Stimulated activated CD4-positive, alpha-beta T cell treated with anti-CD3 and anti-CD28 coated beads, Interleukin-4, amount 100 ng/mL, for 1 hour (primary cell): Measurements from ENCODE around the gene JOSD2.
"Not testable (repeated sequence)": the region's sequence is repeated elsewhere in the genome, so short reads cannot be mapped to it uniquely, and the experiment has no call there.

Experiments
- DNase-seq: peaks from one replicate; pipeline ENCODE4 v3.0.0-alpha.2; 2020

The JOSD2 gene

DNA sequence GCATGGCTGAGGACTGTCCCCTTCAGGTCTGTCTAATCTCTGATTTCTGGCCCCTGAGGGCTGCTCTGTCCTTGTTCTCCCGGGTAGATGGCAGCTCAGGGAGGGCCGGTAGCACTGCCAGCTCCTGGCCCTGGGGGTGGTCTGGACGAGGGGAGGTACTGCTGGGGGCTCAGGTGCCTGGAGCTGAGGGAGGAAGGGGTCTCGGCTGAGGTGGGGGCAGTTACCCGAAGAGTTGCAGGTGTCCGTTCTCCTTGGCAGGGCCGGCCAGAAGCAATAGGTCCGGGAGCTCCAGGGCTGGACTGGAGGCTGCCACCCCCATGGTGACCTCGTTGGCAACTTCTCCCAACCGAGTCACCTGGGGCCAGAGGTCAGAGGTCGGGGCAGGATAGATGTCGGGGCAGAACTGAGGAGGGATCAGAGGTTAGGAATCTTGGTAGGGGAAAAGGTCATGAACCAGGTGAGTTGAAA lies 35.9 kb downstream of the JOSD2 start:
- DNase-seq: no peak

DNA sequence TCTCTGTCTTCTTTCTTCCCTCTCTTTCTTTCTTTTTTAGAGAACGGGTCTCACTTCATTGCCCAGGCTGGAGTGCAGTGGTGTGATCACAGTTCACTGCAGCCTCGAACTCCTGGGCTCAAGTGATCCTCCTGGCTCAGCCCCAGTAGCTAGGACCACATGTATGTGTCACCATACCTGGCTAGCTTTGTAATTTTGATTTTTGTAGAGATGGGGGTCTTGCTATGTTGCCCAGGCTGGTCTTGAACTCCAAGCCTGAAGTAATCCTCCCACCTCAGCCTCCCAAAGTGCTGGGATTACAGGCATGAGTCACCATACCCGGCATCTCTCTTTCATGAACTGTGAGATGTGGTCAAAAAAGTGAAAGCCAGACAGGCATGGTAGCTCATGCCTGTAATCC lies 37.7 kb downstream of the JOSD2 start:
- DNase-seq: not testable (repeated sequence)

DNA sequence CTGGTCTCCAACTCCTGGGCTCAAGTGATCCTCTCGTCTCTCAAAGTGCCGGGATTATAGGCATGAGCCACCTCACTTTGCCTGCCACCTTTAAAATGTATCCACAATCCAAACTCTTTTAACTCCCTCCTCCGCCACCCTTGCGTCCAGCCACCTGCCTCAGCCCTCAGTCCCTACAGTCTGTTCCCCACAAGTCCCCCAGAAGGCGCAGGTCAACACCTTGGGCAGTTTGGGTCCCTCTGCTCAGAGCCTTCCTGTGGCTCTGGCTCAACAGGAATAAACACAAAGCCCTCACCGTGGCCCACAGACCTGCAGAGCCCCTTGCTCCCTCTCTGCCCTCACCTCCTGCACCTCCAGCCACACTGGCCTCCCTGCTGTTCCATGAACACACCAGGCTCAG lies 42.2 kb downstream of the JOSD2 start:
- no peak for DNase-seq

DNA sequence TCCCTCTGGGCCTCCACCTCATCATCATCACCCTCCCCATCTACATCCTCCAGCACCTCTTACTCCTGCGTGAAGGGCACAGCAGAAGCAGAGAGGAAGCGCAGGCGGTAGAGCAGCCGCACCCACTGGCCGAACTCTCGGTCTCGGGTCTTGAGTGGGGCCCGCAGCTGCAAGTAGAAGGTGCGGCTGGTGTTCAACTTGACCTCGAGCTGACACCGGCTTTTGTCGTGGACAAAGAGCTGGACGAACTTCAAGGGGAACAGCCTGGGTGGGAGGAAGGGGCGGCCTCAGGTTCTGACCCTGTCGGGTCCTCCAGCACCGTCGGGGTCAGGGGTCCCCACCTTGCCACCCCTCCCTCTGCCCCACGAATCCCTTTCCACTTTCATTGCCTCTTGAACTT lies 43.4 kb downstream of the JOSD2 start:
- DNase-seq: no peak

DNA sequence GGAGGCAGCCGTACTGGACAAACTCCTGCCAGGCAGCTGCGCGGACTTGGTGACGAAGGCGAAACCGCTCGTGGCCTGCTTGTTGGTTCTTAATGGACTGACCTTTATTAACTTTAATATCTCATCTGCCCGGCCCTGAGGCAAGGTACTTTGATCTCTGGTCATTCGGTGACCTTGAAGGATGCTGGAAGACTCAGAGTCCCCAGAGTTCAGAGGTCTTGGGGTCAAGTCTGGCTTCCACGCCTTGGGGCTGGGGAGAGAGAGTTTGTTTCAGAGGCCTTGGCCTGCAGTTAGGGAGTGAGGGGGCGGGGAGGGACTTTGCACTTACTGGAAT lies 44.3 kb downstream of the JOSD2 start:
- no peak for DNase-seq

DNA sequence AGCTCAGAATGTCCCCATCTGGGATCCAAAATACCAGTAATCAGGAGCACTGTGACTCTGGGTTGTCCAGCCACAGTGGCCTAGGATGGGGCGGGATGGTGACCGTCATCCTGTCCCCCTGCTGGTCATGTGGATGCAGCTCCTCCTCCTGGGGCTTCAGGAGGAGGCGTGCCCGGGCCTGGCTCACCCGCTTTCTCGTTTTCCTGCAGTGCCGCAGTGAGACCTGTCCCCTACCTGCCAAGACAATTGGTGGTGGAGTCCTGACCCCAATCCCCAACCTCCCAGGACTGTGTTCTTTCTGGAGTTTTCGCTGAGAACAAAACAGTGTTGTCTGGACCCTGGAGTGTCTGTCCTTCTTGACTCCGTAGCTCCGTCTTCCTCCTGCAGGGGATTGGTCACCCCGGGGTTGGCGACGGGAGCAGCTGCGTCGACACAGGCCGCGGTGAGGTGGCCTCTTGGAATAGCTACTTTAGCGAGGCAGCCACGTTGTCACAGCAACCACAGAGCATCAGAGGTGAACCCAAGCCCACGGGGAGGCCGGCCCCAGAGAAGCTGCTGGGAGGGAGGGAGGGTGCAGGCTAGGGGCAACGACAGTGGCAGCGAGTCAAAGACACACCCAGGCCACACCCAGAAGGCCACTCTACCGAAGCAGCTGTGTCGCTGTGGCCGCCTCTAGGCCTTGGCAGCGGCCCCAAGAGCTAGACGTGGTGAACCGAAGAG lies 44.8 kb downstream of the JOSD2 start:
- DNase-seq: no peak

DNA sequence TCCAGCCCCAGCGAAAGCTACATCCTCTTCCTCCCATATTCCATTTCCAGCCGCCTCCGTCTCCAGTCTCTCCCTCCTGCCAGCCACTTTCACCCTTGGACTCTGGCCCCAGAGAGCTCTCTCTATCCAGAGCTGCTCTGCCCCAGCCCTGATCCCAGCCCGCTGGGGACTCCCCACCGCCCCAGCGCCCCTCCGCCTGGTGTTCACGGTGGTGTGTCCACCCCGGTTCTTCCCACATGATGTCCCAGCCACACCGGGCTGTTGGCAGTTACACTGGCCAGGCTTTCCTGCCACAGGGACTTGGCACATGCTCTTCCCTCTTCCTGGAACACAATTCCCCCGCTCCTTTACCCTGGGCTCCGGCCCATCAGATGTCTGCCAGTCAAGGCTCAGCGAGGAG lies 46.0 kb downstream of the JOSD2 start:
- no peak for DNase-seq

DNA sequence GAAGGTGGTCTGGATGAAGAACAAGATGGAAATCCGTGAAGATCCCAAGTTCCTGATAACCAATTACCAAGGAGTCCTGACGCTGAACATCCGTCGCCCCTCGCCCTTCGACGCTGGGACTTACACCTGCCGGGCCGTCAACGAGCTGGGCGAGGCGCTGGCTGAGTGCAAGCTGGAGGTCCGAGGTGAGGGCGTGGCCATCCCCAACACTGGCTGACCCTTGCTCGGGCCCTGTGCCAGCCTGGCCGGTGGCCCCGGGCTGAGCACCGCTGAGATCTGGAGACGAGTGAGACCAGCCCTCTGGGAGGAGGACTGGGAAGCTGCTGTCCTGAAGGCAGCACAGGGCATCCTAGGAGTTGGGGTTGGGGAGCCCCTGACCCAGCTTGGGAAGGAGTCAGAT lies 46.6 kb downstream of the JOSD2 start:
- DNase-seq: no peak

DNA sequence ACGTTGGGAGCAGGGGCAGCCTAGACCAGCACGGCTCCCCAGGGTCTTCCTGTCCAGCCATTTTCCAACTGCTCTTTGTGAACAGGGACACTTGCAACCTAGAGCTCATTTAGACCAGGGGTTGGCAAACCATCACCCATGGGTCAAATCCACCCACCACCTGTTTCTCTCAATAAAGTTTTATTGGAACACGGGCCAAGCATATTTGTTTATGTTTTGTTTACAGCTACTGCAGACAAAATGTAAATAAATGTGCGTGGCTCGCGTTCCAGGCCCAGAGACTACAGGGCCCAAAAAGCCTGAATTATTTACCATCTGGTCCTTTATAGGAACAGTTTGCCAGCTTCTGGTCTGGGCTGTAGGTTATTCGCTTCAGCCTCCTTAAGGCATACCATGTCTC lies 48.0 kb downstream of the JOSD2 start:
- DNase-seq: no peak

DNA sequence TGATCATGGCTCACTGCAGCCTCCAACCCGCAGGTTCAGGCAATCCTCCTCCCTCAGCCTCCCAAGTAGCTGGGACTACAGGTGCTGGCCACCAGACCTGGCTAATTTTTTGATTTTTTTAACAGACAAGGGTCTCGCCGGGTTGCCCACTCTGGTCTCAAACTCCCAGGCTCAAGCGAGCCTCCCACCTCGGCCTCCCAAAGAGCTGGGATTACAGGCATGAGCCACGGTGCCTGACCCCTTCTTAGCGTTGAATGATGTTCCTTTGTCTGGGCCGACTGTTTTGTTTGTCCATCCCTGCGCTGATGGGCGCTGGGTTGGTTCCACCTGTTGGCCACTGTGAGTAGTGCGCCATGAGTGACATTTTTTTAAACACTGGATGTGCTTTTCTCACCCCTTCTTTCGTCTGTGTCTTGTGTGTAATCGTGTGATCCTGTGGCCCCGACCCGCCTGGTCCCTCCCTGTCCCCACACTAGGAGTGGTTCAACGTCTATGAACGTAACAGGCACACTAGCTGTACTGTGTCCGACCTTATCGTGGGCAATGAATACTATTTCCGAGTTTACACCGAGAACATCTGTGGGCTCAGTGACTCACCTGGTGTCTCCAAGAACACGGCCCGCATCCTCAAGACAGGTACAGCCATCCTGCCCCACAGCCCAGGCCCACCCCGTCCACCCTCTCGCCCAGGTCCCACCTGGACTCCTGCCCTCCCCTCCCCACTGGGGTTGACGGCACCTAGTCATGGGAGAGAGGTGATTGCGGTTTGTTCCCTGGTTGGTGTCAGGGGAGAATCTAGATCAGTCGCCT lies 49.7 kb downstream of the JOSD2 start:
- DNase-seq: peak; percentile 55

DNA sequence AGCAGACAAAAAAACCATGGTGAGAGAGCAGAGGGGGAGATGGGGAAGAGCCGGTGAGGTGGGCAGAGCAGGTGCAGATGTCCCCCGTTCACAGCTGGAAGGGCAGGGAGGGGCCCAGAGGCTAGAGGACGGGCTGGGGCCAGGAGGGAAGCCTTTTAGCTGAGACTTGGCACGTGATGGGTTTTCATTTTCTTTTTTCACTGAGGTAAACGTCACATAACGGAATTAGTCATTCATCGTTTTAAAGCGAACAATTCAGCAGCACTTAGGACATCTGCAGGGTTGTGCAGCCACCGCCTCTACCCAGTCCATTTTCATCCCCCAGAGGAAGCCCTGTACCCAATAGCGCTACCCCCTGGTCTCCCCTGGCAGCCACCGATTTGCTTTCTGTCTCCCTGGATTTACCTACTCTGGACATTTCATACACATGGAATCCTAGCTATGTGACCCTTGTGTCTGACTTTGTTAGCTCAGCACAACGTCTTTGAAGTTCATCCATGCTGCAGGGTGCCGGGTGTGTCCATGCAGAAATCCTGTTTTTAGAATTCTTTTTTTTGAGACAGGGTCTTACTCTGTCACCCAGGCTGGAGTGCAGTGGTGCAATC lies 50.7 kb downstream of the JOSD2 start:
- no peak for DNase-seq

DNA sequence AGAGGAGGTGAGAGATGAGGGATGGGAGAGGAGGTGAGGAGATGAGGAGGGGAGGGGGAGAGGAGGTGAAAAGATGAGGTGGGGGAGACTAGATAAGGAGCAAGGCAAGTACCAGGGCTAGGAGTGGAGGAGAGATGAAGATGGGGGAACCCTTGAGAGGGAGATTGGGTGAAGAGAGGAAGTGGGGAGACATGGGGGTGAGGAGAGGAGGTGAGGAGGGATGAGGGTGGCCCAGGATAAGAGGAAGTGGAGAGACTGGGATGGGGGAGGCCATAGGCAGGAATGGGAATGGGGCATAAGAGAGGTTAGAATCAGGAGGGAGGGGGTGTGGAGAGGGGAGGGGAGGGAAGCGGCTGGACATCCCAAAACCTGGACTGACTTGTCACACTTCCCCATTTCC lies 51.4 kb downstream of the JOSD2 start:
- no peak for DNase-seq

DNA sequence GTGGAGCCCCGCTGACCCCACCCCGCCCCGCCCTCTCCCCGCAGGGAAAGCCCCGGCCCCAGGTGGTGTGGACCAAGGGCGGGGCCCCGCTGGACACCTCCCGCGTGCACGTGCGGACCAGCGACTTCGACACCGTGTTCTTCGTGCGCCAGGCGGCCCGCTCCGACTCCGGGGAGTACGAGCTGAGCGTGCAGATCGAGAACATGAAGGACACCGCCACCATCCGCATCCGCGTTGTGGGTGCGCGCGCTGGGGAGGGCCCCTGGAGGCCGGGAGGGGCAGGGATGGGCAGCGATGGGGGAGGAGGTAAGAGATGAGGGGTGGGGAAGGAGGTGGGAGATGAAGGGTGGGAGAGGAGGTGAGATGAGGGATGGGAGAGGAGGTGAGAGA lies 51.9 kb downstream of the JOSD2 start:
- DNase-seq: no peak

DNA sequence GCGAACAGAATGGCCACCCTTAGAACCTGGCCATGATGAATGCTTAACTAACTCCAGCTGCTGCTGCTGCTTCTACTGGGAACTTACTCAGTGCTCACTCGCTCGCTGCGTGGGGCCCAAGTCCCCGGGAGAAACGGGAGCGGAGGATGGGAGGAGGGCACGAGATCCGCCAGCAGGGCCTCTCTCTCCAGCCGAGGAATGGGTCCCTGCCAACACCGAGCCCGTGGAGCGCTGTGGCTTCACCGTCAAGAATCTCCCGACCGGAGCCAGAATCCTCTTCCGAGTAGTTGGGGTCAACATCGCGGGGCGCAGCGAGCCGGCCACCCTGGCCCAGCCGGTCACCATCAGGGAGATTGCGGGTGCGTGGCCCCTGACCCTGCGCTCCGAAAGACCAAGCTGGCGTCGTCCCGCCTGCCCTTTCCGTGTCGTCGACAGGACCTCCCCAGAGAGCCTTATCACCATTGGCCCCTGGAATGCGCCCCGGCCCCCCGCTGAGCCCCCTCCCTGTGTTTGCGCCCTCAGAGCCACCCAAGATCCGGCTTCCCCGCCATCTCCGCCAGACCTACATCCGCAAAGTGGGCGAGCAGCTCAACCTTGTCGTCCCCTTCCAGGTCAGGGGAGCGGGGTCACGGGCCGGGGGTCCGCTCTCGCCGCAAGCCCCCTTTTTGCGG lies 52.5 kb downstream of the JOSD2 start:
- no peak for DNase-seq

DNA sequence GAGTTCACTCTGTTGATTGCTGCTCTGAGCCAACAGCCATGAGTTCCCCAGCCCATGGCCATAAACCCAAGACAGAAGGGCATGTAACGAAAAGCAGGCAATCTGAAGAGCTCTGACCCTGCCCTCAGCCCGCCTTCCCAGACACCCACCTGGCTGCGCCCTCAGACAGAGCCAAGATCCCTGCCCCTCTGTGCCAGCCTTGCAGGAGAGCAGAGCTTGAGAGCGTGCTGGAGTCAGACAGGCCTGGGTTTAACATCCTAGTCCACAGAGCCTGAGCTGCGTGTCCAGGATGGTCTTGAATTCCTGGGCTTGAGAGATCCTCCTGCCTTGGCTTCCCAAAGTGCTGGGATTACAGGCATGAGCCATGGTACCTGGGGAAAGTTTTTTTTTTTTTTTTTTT lies 53.7 kb downstream of the JOSD2 start:
- DNase-seq: no peak
